Activated naive CD8-positive, alpha-beta T cell (primary cell): ENCODE results near the gene INPP5K.

Experiments
- H3K27ac Mint-ChIP-seq: one replicate; pipeline ENCODE4 v1.8.0; 2021; ENCODE audit warnings: mixed read lengths
- H3K27me3 Mint-ChIP-seq: one replicate; pipeline ENCODE4 v1.8.0; 2021; ENCODE audit warnings: mixed read lengths
- H3K36me3 Mint-ChIP-seq: one replicate; pipeline ENCODE4 v1.8.0; 2021; ENCODE audit warnings: mixed read lengths
- H3K4me1 Mint-ChIP-seq: one replicate; pipeline ENCODE4 v1.8.0; 2021; ENCODE audit warnings: low read depth, mixed read lengths
- H3K4me3 Mint-ChIP-seq: one replicate; pipeline ENCODE4 v1.8.0; 2021; ENCODE audit warnings: mild to moderate bottlenecking, mixed read lengths
- H3K9me3 Mint-ChIP-seq: one replicate; pipeline ENCODE4 v1.8.0; 2021; ENCODE audit warnings: low read depth, mixed read lengths

Gene INPP5K

GRCh38 chr17:1487939-1488825 lies 28.2 kb downstream of the INPP5K start:
- Mint-ChIP-seq H3K4me3 (peak overlapping the region; percentile 85), H3K36me3 (no peaks in the 10 kb centered on the region), H3K4me1 (peaks cover 27% of the 10 kb centered on the region), H3K9me3 (no peaks in the 10 kb centered on the region), H3K27ac (no peak overlapping the region), H3K27me3 (no peaks in the 10 kb centered on the region)

- no peaks in the 10 kb centered on the region for H3K9me3 Mint-ChIP-seq
- peak overlapping the region; percentile 85 for H3K4me3 Mint-ChIP-seq
- no peaks in the 10 kb centered on the region for H3K27me3 Mint-ChIP-seq
- peak overlapping the region; percentile 61 for H3K27ac Mint-ChIP-seq
- H3K4me1 Mint-ChIP-seq = peaks cover 25% of the 10 kb centered on the region
- H3K36me3 Mint-ChIP-seq = no peaks in the 10 kb centered on the region
Measured at GRCh38 chr17:1486802-1487695, 29.4 kb downstream of the INPP5K start.

- H3K27ac Mint-ChIP-seq = no peak overlapping the region
- peaks cover 2% of the 10 kb centered on the region for H3K36me3 Mint-ChIP-seq
- H3K9me3 Mint-ChIP-seq = no peaks in the 10 kb centered on the region
- peaks cover 20% of the 10 kb centered on the region for H3K4me1 Mint-ChIP-seq
- no peaks in the 10 kb centered on the region for H3K27me3 Mint-ChIP-seq
- no peak overlapping the region for H3K4me3 Mint-ChIP-seq
Measured at GRCh38 chr17:1485423-1486376, 30.7 kb downstream of the INPP5K start.

GRCh38 chr17:1484676-1485422 lies 31.6 kb downstream of the INPP5K start:
- Mint-ChIP-seq H3K4me3 (peak overlapping the region; percentile 83), H3K27ac (no peak overlapping the region), H3K27me3 (no peaks in the 10 kb centered on the region), H3K4me1 (peaks cover 17% of the 10 kb centered on the region), H3K9me3 (no peaks in the 10 kb centered on the region), H3K36me3 (peaks cover 2% of the 10 kb centered on the region)

GRCh38 chr17:1484060-1484535 lies 32.3 kb downstream of the INPP5K start:
- peaks cover 2% of the 10 kb centered on the region for H3K36me3 Mint-ChIP-seq
- H3K27ac Mint-ChIP-seq = no peak overlapping the region
- peaks cover 15% of the 10 kb centered on the region for H3K4me1 Mint-ChIP-seq
- no peaks in the 10 kb centered on the region for H3K27me3 Mint-ChIP-seq
- no peaks in the 10 kb centered on the region for H3K9me3 Mint-ChIP-seq
- H3K4me3 Mint-ChIP-seq = peak overlapping the region; percentile 23

- Mint-ChIP-seq H3K4me3 (no peak overlapping the region), H3K4me1 (peaks cover 10% of the 10 kb centered on the region), H3K9me3 (no peaks in the 10 kb centered on the region), H3K36me3 (peaks cover 2% of the 10 kb centered on the region), H3K27me3 (no peaks in the 10 kb centered on the region), H3K27ac (no peak overlapping the region)
Measured at GRCh38 chr17:1482680-1483079, 33.7 kb downstream of the INPP5K start.

GRCh38 chr17:1481736-1482135 lies 34.7 kb downstream of the INPP5K start:
- Mint-ChIP-seq H3K27me3 (no peaks in the 10 kb centered on the region), H3K36me3 (peaks cover 2% of the 10 kb centered on the region), H3K4me1 (peaks cover 4% of the 10 kb centered on the region), H3K4me3 (no peak overlapping the region), H3K9me3 (no peaks in the 10 kb centered on the region), H3K27ac (no peak overlapping the region)

GRCh38 chr17:1480747-1481465 lies 35.5 kb downstream of the INPP5K start:
- Mint-ChIP-seq H3K27ac (no peak overlapping the region), H3K27me3 (no peaks in the 10 kb centered on the region), H3K36me3 (peaks cover 2% of the 10 kb centered on the region), H3K9me3 (no peaks in the 10 kb centered on the region), H3K4me1 (peaks cover 3% of the 10 kb centered on the region), H3K4me3 (no peak overlapping the region)

- Mint-ChIP-seq H3K4me1 (peaks cover 7% of the 10 kb centered on the region), H3K27me3 (no peaks in the 10 kb centered on the region), H3K27ac (no peak overlapping the region), H3K36me3 (peaks cover 2% of the 10 kb centered on the region), H3K4me3 (no peak overlapping the region), H3K9me3 (no peaks in the 10 kb centered on the region)
Measured at GRCh38 chr17:1478418-1478817, 38.0 kb downstream of the INPP5K start.

- Mint-ChIP-seq H3K4me1 (peaks cover 18% of the 10 kb centered on the region), H3K36me3 (no peaks in the 10 kb centered on the region), H3K27me3 (no peaks in the 10 kb centered on the region), H3K4me3 (no peak overlapping the region), H3K9me3 (no peaks in the 10 kb centered on the region), H3K27ac (no peak overlapping the region)
Measured at GRCh38 chr17:1475321-1475854, 41.0 kb downstream of the INPP5K start.

- no peaks in the 10 kb centered on the region for H3K27me3 Mint-ChIP-seq
- peaks cover 18% of the 10 kb centered on the region for H3K4me1 Mint-ChIP-seq
- no peaks in the 10 kb centered on the region for H3K36me3 Mint-ChIP-seq
- no peak overlapping the region for H3K4me3 Mint-ChIP-seq
- no peaks in the 10 kb centered on the region for H3K9me3 Mint-ChIP-seq
- H3K27ac Mint-ChIP-seq = no peak overlapping the region
Measured at GRCh38 chr17:1474402-1475189, 41.8 kb downstream of the INPP5K start.

- Mint-ChIP-seq H3K4me1 (peaks cover 18% of the 10 kb centered on the region), H3K36me3 (no peaks in the 10 kb centered on the region), H3K4me3 (no peak overlapping the region), H3K27ac (no peak overlapping the region), H3K27me3 (no peaks in the 10 kb centered on the region), H3K9me3 (no peaks in the 10 kb centered on the region)
Measured at GRCh38 chr17:1473841-1474240, 42.6 kb downstream of the INPP5K start.
